ENCODE measurements around the gene KDM3A.

Gene KDM3A

DNA sequence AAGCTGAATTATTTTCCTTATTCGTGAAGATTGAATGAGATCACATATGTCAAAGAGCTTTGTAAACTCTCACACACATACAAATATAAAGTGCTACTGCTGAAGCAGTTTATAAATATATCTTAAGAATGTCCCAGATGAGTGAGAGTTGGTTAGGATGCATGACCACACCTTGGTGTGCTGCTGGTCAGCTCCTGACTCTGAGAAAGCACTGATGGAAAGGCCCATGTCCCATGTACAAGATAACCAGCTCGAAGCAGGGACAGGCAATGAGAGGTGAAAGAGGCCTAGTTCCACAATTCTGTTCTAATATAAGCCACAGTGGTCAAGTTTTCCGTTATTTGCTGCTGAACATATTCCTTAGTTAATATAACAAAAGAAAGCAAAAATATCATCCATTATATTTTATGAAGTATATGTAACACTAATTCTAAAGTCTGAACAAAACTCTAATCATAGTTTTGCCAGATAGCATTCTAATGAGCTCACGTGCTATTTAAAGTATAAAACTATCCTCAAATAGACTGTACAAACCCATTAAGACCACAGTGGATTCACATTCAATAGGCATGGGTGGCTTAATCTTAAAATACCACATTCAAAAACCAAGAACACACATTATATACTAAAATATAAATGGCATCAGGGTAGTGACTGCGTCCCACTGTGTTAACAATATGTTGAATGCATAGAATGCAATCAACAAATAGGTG is 72.9 kb downstream of the KDM3A start:
- no peak for DNase-seq (ENCODE audit: low spot score)

DNA sequence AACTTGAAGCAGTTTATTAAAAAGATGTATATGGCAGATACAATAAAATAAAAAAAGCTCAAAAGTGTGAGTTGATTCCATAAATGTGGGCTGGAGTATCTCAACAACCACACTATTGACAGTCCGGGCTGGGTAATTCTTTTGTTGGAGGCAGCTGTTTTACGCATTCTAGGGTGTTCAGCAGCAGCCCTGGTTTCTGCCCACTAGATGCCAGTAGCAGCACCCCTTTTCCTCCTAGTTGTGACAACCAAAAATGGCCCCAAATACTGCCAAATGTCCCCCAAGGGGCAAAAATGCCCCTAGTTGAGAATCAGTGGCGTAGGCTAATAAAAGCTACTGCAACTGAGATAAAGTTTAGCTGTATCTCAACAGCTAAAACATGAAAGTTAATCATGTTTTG is 77.3 kb downstream of the KDM3A start:
- DNase-seq (ENCODE audit: low spot score): no peak

DNA sequence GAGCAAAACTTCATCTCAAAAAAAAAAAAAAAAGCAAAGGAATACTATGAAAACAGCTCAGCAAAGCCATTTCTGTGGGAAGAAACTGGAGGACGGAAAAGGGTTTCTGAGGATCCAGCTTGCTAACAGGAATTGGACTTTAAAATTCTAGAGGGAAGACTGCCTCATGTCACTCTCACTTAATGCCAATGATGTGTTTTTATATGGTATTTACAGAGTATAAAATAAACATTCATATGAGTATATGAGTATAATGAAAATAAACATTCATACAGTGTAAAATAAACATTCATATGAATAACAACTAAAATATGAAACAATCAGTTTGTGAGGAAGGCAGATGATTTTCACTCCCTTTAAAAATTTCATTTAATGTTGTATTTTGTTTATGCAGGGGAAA is 78.2 kb downstream of the KDM3A start:
- no peak for DNase-seq (ENCODE audit: low spot score)

DNA sequence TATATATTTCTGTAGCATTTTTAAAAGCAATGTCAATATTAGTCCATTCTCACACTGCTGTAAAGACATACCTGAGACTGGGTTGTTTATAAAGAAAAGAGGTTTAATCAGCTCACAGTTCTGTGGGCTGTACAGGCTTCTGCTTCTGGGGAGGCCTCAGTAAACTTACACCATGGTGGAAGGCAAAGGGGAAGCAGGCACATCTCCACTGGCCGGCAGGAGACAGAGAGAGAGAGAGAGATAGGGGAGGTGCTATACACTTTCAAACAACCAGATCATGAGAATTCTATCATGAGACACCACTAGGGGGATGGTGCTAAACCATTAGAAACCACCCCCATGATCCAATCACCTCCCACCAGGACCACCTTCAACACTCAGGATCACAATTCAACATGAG is 79.0 kb downstream of the KDM3A start:
- DNase-seq (ENCODE audit: low spot score): no peak

DNA sequence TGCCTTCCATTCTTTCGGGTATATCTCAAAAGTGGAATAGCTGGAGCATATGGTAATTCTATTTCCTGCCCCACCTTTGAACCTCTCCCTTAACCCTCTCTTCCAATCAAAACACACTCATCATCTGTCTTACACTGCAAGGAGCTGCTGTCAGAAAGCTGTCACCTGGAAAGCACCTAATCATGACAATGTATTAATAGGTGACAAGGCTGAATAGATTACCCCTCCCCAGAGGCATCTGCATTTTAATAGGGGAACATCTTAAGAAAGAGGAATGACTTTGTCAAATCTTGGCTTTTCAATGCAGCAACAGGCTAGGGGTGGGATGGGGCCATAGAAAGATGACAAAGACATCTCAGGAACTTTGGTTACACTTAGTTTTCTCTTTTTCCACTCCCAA is 80.8 kb downstream of the KDM3A start:
- DNase-seq (ENCODE audit: low spot score): no peak

DNA sequence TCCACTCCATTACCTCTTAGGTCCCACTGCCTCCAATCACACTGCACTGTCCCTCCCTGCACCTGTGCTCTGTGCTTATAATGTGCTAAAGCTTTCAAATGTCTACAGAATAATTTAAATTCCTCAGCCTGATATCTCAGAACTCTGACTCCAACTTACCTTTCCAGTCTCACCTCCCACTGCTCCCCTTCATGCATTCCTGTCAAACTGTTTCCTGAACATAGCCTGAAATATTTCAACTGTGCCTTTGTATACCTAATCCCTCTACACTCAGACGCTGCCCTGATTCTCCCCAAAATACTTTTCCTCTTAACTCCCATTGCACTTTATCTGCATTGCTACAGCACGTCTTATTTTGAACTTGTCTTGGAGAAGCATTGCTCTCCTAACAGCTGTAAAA is 81.5 kb downstream of the KDM3A start:
- DNase-seq (ENCODE audit: low spot score): no peak

DNA sequence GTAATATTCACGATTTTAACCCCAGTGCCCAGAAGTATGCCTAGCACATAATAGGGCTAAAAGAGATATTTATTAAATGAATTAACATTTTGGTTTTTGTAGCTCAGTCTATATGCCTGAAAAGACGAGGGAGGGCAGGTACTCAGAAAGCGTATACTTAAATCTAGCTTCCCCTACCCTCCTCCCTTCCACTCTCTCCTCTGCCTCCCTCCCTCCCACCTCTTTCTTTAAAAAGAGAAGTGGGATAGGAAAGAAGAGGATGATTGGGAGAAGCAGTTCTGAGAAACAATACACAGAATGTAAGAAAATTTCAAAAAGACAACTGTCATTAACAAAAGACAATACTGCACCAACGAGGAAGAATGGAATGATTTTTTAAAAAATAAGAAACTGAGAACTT is 82.3 kb downstream of the KDM3A start:
- no peak for DNase-seq (ENCODE audit: low spot score)

DNA sequence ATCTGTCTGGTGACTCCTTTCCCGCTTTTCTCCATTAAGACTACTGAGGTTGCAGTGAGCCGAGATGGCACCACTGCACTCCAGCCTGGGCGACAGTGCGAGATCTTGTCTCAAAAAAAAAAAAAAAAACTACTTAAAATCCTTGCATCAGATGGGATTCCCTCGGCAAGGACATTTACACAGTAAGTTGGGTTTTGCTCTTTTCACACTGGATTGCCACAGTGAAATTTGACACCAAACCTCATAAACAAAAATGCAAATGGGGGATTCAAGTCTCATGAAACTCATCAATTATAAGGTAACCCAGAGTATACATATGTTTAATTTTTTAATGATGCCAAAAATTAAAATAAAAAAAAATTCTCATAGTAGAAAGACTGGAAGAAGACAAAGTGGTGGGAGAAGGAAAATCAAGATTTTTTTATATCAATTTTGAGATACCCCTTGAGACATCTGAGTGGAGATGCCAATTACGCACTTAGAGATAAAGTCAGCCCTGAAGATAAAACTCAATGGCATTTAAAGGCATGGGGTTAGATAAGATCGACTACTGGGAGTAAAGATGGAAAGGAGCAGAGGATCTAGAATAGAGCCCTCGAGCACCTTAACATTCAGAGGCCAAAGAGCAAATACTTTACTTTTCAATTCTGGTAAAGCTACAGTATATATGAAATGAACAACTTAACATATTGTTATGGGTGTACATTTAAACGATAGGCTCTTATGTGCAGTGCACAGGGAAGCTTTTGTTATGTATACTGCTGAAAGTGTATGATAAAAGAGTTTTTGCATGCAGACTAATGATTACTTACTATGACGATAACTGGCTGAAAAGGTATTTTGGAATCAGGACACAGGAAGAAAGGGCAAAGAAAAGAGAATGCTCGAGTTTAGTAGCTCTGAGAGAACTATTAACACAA is 84.5 kb downstream of the KDM3A start:
- DNase-seq (ENCODE audit: low spot score): no peak

DNA sequence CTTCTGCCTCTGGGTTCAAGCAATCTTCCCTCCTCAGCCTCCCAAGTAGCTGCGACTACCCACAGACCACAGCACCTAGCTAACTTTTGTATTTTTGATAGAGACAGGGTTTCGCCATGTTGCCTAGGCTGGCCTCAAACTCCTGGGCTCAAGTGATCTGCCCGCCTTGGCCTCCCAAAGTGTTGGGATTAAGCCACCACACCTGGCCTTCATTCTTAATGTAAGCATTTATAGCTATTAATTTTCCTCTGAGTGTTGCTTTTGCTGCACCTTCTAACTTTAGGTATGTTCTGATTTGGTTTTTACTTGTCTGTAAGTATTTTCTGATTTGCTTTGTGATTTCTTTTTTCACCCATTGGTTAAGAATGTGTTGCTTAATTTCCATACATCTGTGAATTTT is 92.4 kb downstream of the KDM3A start:
- no peak for DNase-seq (ENCODE audit: low spot score)

DNA sequence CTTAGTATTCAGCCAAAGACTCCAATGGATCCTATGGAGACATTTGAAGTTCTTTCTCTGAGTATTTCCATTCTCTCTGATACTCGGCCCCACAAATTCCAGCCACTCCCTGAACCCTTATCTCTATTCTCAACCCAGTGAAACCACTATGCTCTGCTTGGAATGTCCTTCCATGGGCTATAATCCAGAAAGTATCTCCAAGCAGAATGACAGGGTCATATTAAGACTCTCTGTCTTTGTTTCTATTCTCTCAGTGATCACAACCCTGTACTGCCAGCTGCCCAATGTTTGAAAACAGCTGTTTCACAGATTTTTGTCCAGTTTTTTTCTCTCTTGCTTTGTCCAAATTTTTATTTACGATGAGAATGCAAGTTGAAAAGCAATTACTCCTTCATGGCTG is 100.2 kb downstream of the KDM3A start:
- DNase-seq (ENCODE audit: low spot score): no peak

Small RNA genes within 50 kb of the gene (small RNA-seq; reads per million reads assigned to genes)
- gene RNU6-640P: 0 reads per million in 2 experiments
